Posterior cingulate gyrus (tissue), 11 donors: ENCODE results near the gene TMEM119.

Source experiments
- DNase-seq, 10 donors: peaks; one replicate each; pipeline versions ENCODE4 v3.0.0 to v3.0.0-alpha.2; 2020 to 2021; ENCODE audit warnings: mixed read lengths in 3 of 10
- intact Hi-C: fragments of 100-400 bp; cut with DNase I; formaldehyde crosslinking; loops from one replicate; pipeline ENCODE4 v1.15.1; 2023

Gene TMEM119

GRCh38 chr12:108597559-108598471 lies at the start of gene TMEM119:
Gene TMEM119 (minus strand): TSS chr12:108598084. CDS start chr12:108592383, 5,701 bp downstream.
- intact Hi-C loops = no loop called here
- DNase-seq = peak in 2 of 10 donors; percentile 71 to 86

- no peak for DNase-seq
- intact Hi-C loops = no loop called here
These were observed 49.0 kb upstream of the TMEM119 start for GRCh38 chr12:108646600-108647579.

DNA sequence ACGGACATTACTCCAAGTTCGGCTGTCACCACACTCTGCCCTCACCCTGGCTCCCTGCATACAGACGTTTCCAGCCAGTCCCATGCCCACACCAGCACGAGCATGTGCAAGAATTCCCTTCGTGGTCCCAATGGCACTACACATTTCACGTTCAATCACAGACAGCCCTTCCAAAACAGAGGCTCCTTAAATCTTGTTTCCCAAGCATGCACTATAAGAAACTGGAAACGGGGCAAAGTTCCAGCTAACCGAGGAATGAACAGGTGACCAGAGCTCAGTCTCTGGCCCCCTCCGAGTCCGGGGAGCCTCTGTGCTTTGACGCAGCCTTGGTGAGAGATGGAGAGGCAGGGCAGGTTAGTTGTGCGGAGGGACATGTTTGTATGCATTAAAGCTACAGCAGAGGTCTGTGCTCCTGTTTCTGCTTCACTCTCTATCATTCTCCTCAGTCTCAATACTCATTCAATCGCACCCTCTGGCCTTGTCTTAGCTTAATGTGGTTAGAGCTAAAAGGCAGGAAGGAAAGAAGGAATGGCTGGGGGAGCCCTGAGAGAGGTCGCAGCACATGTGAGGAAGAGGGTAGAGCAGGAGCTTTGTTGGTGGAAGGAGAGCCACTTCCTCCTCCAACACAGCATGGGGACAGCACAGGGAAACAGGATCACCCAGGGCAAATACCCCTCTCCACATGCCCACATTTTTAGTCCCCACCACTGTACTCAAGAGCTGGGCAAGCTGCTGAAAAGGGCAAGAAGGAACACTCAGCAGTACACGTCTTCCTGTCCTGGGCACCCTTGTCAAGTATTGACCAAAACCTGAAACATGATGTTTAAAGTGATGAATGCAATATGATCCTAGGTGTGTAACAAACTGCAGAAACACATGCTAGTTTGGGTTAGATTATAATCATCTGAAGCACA lies 48.1 kb upstream of the TMEM119 start:
- peak in 1 of 10 donors; percentile 54 for DNase-seq
- intact Hi-C loops = no loop called here

DNA sequence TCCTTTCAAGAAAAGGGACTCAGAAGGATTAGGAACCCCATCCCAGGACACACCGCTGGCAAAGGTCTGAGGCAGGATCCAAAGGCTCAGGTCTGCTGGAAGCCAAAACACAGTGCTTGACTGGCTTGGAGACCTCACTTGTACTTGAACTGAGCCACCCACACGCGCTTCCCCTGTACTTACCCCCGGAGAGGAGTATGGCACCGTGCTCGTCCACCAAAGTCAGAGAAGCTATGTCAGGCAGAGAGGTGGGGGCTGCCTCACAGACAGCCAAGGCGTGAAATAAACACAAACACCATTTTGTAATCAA lies 46.9 kb upstream of the TMEM119 start:
- peak in 1 of 10 donors; percentile 43 for DNase-seq
- intact Hi-C loops = no loop called here

GRCh38 chr12:108643941-108644810 lies 46.3 kb upstream of the TMEM119 start:
- peak in 2 of 10 donors; percentile 41 to 85 for DNase-seq
- intact Hi-C loops = no loop called here

DNA sequence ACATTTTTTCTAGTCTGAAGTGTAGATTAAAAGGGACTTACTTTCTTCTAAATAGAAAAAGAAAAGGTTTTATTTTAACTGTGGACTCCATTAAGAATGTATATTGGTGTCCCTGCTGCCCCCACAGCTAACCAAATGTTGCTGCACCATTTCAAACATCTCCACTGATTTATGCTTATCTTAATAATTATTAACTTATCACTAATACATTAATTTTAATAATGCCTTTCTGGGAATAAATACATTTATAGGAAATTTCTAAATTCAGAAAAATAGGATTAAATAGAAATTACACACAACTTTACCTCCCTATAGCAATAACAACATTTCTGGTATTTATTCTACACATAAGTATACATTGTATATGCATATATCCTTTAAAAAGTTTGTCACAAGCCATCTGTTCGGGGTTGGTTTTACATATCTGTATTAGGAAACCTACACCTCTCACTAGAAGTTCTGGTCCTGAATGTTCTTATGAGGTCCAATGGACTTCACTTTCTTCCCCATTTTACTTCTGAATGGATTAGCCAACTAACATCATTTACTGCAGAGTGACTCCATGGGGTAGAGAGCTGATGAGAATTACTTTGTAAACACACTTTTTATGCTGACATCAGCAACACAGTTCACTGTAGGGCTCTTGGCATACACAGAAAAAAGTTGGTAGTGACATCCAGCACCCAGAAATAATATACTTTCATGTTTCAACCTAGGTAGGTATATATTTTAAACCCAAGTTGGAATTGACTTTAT lies 45.2 kb upstream of the TMEM119 start:
- no peak for DNase-seq
- intact Hi-C loops = no loop called here

- intact Hi-C loops = no loop called here
- peak in 1 of 10 donors; percentile 61 for DNase-seq
These were observed 44.5 kb upstream of the TMEM119 start for GRCh38 chr12:108642269-108642870.

DNA sequence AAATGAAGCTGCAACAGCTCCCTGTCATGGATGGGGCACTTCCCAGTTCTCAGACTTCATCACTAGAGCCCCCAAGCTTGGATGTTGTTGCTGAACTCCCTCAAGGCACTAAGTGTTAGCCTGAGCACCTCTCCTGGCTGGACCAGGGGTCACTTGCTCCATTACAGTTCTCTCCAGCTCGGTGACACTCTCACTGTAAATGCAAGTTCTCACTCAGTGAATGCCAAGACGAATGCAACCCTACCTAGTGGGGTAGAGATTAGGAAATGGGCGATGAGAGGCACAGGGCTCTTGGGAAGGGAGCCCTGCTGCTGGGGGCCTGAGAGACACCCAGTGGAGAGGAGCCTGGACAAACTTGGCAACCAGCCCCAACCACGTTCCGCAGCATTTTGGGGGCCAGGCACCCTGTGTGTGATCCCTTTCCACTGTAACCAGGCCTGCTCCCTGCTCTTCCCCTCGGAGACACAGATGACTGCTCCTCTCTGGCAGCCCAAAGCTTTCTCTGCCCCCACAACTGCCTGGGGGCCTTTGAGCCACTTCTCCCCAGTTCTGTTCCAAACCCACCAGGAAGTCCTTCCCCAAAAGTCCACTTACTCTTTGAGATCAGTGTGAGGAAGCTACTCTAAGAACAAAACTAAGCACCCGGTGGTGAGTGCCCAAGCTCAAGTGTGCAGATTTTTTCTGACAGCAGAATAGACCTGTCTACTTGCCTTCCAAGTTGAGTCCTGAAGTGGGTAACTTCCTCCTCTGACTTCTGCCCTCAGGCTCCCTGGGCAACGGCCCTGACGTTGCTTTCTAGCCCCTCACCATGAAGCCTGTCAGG lies 43.8 kb upstream of the TMEM119 start:
- no peak for DNase-seq
- intact Hi-C loops = no loop called here

DNA sequence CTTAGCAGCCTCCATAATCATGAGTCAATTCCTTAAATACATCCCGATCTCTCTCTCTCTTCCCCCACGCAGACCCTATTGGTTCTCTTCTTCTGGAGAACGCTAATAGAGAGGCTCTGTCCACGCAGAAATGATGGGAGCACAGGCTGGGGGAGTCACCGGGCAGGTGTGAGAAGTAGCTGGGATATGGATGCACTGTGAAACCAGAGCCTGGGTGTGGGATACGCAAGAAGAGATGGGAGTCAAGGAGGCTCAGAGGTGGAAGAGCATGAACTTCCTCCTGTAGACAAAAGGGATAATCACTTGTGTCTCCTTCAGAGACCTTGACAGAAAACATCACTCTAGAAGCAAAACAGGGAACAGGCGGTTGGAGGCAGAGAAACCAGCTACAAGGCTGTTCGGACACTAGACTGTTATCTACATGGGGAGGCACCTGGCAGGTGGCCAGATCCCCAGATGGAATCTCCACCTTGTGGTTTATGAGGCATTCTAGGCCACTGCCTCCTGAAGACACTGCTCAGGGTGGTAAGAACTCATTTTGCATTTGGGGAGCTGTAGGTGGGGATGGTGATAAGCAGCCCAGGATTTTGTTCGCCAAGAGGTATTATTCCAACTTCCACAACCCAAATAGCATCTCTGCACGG lies 43.0 kb upstream of the TMEM119 start:
- intact Hi-C loops = no loop called here
- peak in 1 of 10 donors; percentile 89 for DNase-seq

- peak in 1 of 10 donors; percentile 41 for DNase-seq
- intact Hi-C loops = no loop called here
These were observed 41.3 kb upstream of the TMEM119 start for GRCh38 chr12:108638997-108639822.

DNA sequence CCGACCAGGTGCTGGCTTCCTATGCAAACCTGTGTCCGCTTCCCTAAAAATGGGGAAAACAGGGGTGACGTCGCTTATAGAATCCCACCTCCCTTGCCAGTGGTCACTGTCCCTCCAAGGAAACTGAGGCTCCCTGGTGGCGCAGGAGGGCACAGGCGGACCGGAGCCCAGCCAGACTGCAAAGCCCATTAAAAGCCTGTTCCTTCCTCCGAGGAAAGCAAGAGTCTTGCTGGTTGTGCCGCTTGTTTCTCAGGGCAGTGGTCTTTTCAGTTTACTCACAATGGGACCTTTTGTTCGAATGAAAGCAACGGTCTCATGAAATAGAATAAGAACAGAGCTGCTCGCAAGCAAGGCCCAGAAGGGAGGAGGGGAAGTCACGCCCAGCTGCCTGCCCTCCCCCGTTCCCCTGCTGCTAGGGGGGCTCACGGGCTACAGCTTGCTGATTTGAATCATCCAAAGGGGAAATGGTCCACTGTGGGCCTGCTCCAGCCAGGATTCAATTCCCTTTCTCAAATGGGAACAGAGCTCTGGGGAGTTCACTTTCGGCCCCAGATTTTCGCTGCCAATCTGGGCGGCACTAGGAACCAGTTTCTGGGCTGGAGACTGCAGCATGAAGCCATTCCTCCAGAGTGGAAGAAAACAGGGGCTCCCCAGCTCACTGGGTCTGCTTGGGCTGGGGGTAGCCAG lies 40.4 kb upstream of the TMEM119 start:
- intact Hi-C loops = no loop called here
- peak; percentile 46 to 95 (median 68) for DNase-seq

- peak in 1 of 10 donors; percentile 74 for DNase-seq
- intact Hi-C loops = no loop called here
These were observed 39.5 kb upstream of the TMEM119 start for GRCh38 chr12:108637222-108637971.

- DNase-seq = peak in 1 of 10 donors; percentile 44
- intact Hi-C loops = no loop called here
These were observed 38.3 kb upstream of the TMEM119 start for GRCh38 chr12:108635997-108636808.
